SK-N-SH (cell line): ENCODE measurements around the gene VANGL1.

Source experiments
- CTCF ChIP-seq: fragments of 200-600 bp; sonication (generic); IDR thresholded peaks from 2 replicates; pipeline ENCODE4 v1.6.1; 2017; ENCODE audit warnings: antibody characterized with exemption, mild to moderate bottlenecking, moderate library complexity
- FOXJ3 ChIP-seq: sonication (generic); formaldehyde crosslinking; IDR thresholded peaks from 2 replicates; pipeline ENCODE4 v1.5.1; 2020; ENCODE audit warnings: mild to moderate bottlenecking, missing genetic modification reagents
- IRF3 ChIP-seq: fragments of 150-350 bp; IDR thresholded peaks from 2 replicates; pipeline ENCODE4 v1.6.1; 2016; ENCODE audit warnings: mild to moderate bottlenecking, low read depth, low read length
- MAX ChIP-seq: IDR thresholded peaks from 2 replicates; pipeline ENCODE4 v1.4.0; 2012; ENCODE audit warnings: low read depth
- RCOR1 ChIP-seq: fragments of 150-350 bp; IDR thresholded peaks from 2 replicates; pipeline ENCODE4 v1.6.1; 2017; ENCODE audit warnings: antibody characterized with exemption, low read length

- TF ChIP-seq FOXJ3 (no peak), MAX (no peak), RCOR1 (no peak), CTCF (no peak), IRF3 (no peak)
Observed at GRCh38 chr1:115722221-115722620, 80.5 kb downstream of the VANGL1 start.
